CD4-positive, alpha-beta T cell treated with Interleukin-10 for 1 hour (primary cell): ENCODE results near the gene SFTPA2.
"Not testable (repeated sequence)": the region's sequence is repeated elsewhere in the genome, so short reads cannot be mapped to it uniquely, and the experiment has no call there.

Source experiments
- DNase-seq: peaks from one replicate; pipeline ENCODE4 v3.0.0-alpha.2; 2020

The SFTPA2 gene

DNA sequence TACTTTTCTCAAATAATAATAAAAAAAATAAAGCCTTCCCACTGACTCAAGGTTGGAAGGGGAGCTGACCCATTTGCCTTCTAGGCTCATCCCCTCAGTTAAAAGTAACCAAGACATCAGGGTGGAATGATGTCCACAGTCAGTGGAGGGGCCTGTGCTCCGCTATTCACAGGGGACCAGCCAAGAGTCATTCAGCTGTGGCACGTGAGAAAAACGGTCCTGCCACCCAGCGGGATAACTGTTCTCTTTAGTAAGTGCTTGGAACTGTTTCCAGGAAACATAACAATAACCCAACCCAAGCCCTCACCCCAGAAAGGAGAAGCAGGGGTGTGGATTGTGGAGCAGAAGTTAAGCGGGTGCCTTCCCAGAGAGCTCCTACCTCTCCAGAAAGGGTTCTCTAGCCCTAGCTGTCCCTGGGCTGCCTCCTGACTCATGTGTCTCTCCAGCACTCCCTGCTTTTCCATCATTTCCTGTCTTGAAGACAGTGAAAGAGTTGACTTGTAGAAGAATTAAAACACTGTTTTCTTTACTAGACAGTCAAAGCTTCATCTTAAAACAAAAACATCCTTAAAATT lies 50.2 kb downstream of the SFTPA2 start:
- not testable (repeated sequence) for DNase-seq

DNA sequence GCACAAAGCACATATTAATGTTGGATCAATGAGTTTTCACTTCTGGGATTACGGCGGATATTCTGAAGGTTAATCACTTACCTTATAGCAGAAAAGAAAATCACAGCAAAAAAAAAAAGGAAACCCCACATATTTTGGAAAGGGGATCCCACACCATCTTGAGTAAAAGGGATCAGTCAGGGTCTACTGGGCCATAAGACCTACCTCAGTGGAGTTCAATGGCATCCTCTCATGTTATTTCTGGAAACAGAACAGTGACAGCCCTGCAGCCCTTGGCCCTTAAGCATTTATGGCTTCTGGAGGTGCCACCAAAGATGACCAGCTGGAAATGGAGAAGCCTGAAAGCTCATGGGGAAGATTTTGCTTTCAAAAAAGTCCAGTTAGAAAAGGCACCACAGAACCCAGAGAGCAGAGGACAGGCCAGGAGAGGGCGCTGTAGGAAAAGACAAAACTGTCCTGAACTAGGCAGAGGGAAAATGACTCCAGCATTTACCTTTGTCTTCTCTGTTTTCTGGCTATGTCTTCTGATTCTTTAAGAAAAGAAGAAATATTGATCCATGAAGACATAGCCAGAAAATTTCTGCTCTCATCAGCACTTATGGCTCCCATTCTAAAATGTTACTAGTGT lies 50.8 kb downstream of the SFTPA2 start:
- not testable (repeated sequence) for DNase-seq

DNA sequence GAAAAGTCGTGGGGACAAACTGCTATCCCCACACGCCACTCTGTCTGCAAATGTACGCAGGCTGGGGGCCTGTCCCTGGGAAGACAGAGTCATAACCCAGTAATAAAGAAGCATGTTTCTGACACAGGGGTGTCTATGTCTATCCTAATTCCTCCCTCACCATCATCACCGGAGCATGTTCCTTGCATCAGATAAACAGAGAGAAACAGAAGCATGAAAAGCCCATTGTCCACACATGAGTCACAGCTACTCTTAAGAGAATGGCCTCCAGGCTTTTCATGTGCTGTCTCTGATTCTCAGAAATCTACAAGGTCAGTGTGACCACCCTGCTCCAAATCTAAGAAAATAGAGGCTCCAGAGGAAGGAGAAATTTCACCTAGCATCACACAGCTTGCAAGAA lies 52.0 kb downstream of the SFTPA2 start:
- DNase-seq = not testable (repeated sequence)

DNA sequence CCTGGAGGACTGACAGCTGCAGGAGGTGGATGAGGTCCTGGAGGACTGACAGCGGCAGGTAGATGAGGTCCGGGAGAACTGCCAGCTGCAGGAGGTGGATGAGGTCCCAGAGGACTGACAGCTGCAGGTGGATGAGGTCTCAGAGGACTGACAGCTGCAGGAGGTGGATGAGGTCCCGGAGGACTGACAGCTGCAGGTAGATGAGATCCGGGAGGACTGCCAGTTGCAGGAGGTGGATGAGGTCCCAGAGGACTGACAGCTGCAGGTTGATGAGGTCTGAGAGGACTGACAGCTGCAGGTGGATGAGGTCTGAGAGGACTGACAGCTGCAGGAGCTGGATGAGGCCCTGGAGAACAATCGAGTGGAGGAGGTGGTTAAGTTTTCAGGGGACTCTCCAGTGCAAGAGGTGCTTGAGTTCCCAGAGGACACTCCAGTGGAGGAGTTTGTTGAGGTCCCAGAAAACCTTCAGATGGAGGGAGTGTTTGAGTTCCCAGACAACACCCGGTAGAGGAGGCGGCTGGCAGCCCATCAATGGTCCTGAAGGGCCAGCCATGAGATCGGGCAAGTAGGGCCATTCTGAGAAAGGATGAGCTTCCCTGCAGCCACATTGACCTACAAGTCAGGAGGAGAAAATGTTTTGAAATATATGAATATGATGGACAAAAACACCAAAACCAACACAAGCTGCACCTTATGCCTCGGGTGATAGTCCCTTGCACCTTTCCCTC lies 52.6 kb downstream of the SFTPA2 start:
- no peak for DNase-seq
